MM.1S (cell line): ENCODE data around the gene DTL.

Source experiments
- DNase-seq: peaks from one replicate; pipeline ENCODE4 v3.0.0-alpha.2; 2015
- H2AFZ ChIP-seq: fragments of 300-600 bp; sonication (generic); 2 replicates; pipeline ENCODE4 v1.6.0; 2016; ENCODE audit warnings: antibody characterized with exemption, low read length
- H3F3A ChIP-seq: fragments of 300-600 bp; sonication (generic); 2 replicates; pipeline ENCODE4 v1.6.1; 2016; ENCODE audit warnings: mild to moderate bottlenecking, antibody characterized with exemption, low read length, moderate library complexity, mixed read lengths; ENCODE audit not compliant: insufficient read depth
- H3K27ac ChIP-seq: fragments of 300-600 bp; sonication (generic); 2 replicates; pipeline ENCODE4 v1.5.1; 2016; ENCODE audit warnings: mild to moderate bottlenecking, low read length
- H3K27me3 ChIP-seq: fragments of 300-600 bp; sonication (generic); replicated peaks from 2 replicates; pipeline ENCODE4 v1.6.0; 2016; ENCODE audit warnings: low read length; ENCODE audit not compliant: insufficient read depth
- H3K36me3 ChIP-seq: fragments of 300-600 bp; sonication (generic); replicated peaks from 2 replicates; pipeline ENCODE4 v1.6.1; 2016; ENCODE audit warnings: mild to moderate bottlenecking, low read length, mixed read lengths; ENCODE audit not compliant: insufficient read depth
- H3K4me1 ChIP-seq: fragments of 300-600 bp; sonication (generic); 2 replicates; pipeline ENCODE4 v1.6.1; 2016; ENCODE audit warnings: low read length, mixed read lengths
- H3K4me2 ChIP-seq: fragments of 300-600 bp; sonication (generic); 2 replicates; pipeline ENCODE4 v1.6.0; 2016; ENCODE audit warnings: low read depth, low read length
- H3K4me3 ChIP-seq: fragments of 300-600 bp; sonication (generic); 2 replicates; pipeline ENCODE4 v1.5.1; 2016; ENCODE audit warnings: low read length, mixed read lengths
- H3K79me2 ChIP-seq: fragments of 300-600 bp; sonication (generic); 2 replicates; pipeline ENCODE4 v1.6.1; 2016; ENCODE audit warnings: mixed run types, low read length, mixed read lengths
- H3K9ac ChIP-seq: fragments of 300-600 bp; sonication (generic); 2 replicates; pipeline ENCODE4 v1.6.1; 2016; ENCODE audit warnings: low read length, mixed read lengths
- H3K9me2 ChIP-seq: fragments of 300-600 bp; sonication (generic); replicated peaks from 2 replicates; pipeline ENCODE4 v1.6.1; 2016; ENCODE audit warnings: mild to moderate bottlenecking, low read length, mixed read lengths; ENCODE audit not compliant: insufficient read depth
- H3K9me3 ChIP-seq: fragments of 300-600 bp; sonication (generic); replicated peaks from 2 replicates; pipeline ENCODE4 v1.6.1; 2016; ENCODE audit warnings: mild to moderate bottlenecking, low read length, mixed read lengths; ENCODE audit not compliant: insufficient read depth
- H4K20me1 ChIP-seq: fragments of 300-600 bp; sonication (generic); 2 replicates; pipeline ENCODE4 v1.6.1; 2016; ENCODE audit warnings: mild to moderate bottlenecking, low read length, moderate library complexity, mixed read lengths; ENCODE audit not compliant: insufficient read depth
- EZH2 ChIP-seq: fragments of 300-600 bp; sonication (generic); optimal IDR thresholded peaks from 2 replicates; pipeline ENCODE3; 2017; ENCODE audit warnings: low read depth, mild to moderate bottlenecking, antibody characterized with exemption, low read length, mixed read lengths
- EZH2phosphoT487 ChIP-seq: fragments of 300-600 bp; sonication (generic); IDR thresholded peaks from 2 replicates; pipeline ENCODE4 v1.6.1; 2018; ENCODE audit warnings: antibody characterized with exemption, low read length
- TF ChIP-seq, protein P1 (sequence below): fragments of 300-600 bp; sonication (generic); IDR thresholded peaks from 2 replicates; pipeline ENCODE4 v1.5.1; 2016; ENCODE audit warnings: antibody characterized with exemption, low read length, mixed read lengths

Gene DTL

DNA sequence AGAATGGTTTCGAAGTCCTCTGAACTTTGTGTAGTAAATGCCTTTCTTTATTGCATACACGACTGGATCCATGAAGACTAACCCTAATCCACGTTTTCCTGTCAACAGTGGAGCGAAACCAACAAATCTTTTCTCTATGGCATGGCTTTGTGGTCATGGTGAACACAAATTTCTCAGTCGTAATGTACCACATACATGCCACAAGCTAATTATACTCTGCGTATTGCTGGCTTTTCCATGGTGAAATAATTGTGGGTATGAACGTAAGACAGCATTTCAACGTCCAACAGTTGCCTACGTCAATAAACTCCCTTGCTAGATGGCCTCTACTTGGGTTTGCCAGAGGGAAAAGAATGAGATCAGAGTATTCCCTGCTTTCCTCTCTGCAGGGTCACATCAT lies 27.7 kb upstream of the DTL start:
- no peak overlapping the region for H3K4me3 ChIP-seq
- TF ChIP-seq, protein P1, sequence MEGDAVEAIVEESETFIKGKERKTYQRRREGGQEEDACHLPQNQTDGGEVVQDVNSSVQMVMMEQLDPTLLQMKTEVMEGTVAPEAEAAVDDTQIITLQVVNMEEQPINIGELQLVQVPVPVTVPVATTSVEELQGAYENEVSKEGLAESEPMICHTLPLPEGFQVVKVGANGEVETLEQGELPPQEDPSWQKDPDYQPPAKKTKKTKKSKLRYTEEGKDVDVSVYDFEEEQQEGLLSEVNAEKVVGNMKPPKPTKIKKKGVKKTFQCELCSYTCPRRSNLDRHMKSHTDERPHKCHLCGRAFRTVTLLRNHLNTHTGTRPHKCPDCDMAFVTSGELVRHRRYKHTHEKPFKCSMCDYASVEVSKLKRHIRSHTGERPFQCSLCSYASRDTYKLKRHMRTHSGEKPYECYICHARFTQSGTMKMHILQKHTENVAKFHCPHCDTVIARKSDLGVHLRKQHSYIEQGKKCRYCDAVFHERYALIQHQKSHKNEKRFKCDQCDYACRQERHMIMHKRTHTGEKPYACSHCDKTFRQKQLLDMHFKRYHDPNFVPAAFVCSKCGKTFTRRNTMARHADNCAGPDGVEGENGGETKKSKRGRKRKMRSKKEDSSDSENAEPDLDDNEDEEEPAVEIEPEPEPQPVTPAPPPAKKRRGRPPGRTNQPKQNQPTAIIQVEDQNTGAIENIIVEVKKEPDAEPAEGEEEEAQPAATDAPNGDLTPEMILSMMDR = no peak
- peaks cover 7% of the 10 kb centered on the region; the same call in 1 of the 2 replicates for H3K36me3 ChIP-seq
- 0 out of 2 replicates have a peak, but pooled peaks cover 9% of the 10 kb centered on the region for H3K79me2 ChIP-seq
- H3K9me3 ChIP-seq = no peaks in the 10 kb centered on the region
- H3K9me2 ChIP-seq = no peaks in the 10 kb centered on the region
- H3K4me2 ChIP-seq = no peak overlapping the region
- peaks cover 3% of the 10 kb centered on the region for H3F3A ChIP-seq
- no peaks in the 10 kb centered on the region; the same call in 1 of the 2 replicates for H4K20me1 ChIP-seq
- no peak overlapping the region for H3K9ac ChIP-seq
- H3K4me1 ChIP-seq = no peaks in the 10 kb centered on the region
- H2AFZ ChIP-seq = no peak overlapping the region
- DNase-seq = no peak
- H3K27me3 ChIP-seq = no peaks in the 10 kb centered on the region
- no peak overlapping the region for H3K27ac ChIP-seq

DNA sequence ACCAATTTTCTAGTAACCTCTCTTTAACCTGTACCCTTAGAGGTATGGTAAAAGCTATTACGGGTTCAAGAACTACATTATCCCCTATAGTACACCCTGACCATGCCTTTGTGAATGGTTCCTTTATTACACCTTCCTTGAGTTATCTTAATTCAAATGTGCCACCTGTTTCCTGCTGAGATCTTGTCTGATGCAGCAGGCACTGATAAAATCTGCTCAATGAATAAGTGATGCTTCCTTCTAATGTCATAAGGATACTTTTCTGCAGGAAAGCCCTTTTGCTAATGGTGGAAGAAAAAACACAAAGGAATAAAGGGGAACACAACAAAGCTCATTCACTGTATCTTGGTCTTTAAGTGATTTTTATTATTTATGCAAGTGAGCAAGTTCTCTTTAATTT lies 26.0 kb upstream of the DTL start:
- no peak for TF ChIP-seq EZH2
- no peak for TF ChIP-seq EZH2phosphoT487
- TF ChIP-seq, protein P1 = no peak
- Histone ChIP-seq H3K9me2 (no peaks in the 10 kb centered on the region), H3K9me3 (no peaks in the 10 kb centered on the region), H2AFZ (no peak overlapping the region), H3K27me3 (no peaks in the 10 kb centered on the region), H4K20me1 (no peaks in the 10 kb centered on the region; the same call in 1 of the 2 replicates), H3K4me3 (no peak overlapping the region), H3K4me1 (no peaks in the 10 kb centered on the region), H3K9ac (no peak overlapping the region), H3K36me3 (peaks cover 7% of the 10 kb centered on the region; the same call in 1 of the 2 replicates), H3K4me2 (no peak overlapping the region), H3F3A (peaks cover 3% of the 10 kb centered on the region), H3K27ac (no peak overlapping the region), H3K79me2 (0 out of 2 replicates have a peak, but pooled peaks cover 4% of the 10 kb centered on the region)
- no peak for DNase-seq

DNA sequence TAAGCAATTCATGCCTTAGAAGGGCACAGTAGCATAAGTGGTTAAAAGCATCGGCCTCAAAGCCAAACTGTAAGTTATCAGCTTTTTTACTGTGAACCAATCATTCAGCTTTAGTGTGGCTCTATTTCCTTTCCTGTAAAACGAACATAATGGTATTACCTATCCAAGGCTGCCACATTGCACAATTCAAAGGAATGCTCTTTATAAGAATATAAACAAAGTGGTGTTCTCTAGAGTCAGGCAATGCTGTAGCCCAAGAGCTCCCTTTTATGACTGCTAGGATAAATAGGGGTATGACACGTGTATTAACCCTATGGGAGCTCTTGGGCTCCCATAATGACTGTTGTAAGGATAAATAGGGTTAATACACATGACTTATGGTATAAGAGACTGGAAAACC lies 25.5 kb upstream of the DTL start:
- no peaks in the 10 kb centered on the region; the same call in 1 of the 2 replicates for H4K20me1 ChIP-seq
- H3K27ac ChIP-seq = no peak overlapping the region
- no peaks in the 10 kb centered on the region for H3K9me3 ChIP-seq
- no peak overlapping the region for H3K4me2 ChIP-seq
- TF ChIP-seq, protein P1 = no peak
- TF ChIP-seq EZH2 = no peak
- H3K79me2 ChIP-seq = no peaks in the 10 kb centered on the region
- peaks cover 7% of the 10 kb centered on the region; the same call in 1 of the 2 replicates for H3K36me3 ChIP-seq
- H3K4me3 ChIP-seq = no peak overlapping the region
- DNase-seq = no peak
- no peak overlapping the region for H3K9ac ChIP-seq
- no peaks in the 10 kb centered on the region for H3K9me2 ChIP-seq
- no peaks in the 10 kb centered on the region for H3K27me3 ChIP-seq
- no peak overlapping the region for H2AFZ ChIP-seq
- peaks cover 3% of the 10 kb centered on the region for H3F3A ChIP-seq
- no peaks in the 10 kb centered on the region for H3K4me1 ChIP-seq
